GM21447 (cell line): ENCODE measurements around the gene PURA.
"Not testable (repeated sequence)": the region's sequence is repeated elsewhere in the genome, so short reads cannot be mapped to it uniquely, and the experiment has no call there.

ENCODE experiments used
- ATAC-seq: cut with Tn5 transposase; IDR thresholded peaks from one replicate; pipeline ENCODE4 v1.9.1; 2021; ENCODE audit not compliant: unreplicated experiment

PURA gene

GRCh38 chr5:140134277-140134935 is 20.5 kb downstream of the PURA start:
- ATAC-seq, result no peak

DNA sequence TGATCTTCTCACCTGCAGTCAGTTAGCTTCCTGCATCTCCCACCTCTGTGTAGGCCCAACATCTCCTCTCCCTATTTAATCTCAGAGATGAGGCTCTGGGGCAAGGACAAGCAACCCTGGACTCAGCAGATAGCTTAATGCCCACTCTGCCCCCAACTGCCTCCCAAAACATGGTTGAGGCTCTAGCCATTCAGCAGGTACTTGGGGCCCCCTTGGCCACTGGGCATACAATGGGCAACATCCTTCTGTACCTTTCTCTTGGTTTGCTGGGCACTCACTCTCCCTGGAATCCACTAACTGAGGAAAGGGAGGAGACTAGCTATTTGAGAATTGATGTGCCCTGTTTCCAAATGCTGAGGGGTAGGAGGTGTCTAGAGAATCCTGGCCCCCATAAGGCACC is 21.2 kb downstream of the PURA start:
- ATAC-seq, result no peak

GRCh38 chr5:140136624-140137023 is 22.7 kb downstream of the PURA start:
- ATAC-seq, result no peak

GRCh38 chr5:140140435-140140834 is 26.5 kb downstream of the PURA start:
- ATAC-seq, result no peak

DNA sequence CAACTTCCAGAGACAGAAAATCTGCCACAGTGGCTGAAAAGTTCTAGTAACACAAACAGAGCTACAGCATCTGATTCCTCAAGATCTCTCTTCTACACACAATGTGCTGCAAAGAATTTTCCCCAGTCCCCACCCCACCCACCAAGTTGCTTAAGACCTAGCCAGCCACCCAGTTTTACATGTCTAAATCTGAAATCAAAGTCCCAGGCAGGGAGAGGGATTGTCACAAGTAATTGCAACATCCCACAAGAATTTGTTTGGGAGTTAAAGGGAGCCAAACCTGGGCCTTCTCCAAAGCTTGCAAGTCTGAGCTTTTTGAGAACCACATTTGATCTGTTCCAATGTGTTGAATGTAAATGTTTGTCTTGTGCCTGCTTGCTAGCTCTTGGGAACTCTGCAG is 27.3 kb downstream of the PURA start:
- ATAC-seq, result no peak

- ATAC-seq, result no peak
These were observed 28.3 kb downstream of the PURA start for GRCh38 chr5:140142246-140142645.

- no peak for ATAC-seq
These were observed 28.9 kb downstream of the PURA start for GRCh38 chr5:140142856-140143255.

- ATAC-seq, result peak; percentile 15
These were observed 29.8 kb downstream of the PURA start for GRCh38 chr5:140143521-140144258.

- ATAC-seq, result no peak
These were observed 31.3 kb downstream of the PURA start for GRCh38 chr5:140145256-140145655.

DNA sequence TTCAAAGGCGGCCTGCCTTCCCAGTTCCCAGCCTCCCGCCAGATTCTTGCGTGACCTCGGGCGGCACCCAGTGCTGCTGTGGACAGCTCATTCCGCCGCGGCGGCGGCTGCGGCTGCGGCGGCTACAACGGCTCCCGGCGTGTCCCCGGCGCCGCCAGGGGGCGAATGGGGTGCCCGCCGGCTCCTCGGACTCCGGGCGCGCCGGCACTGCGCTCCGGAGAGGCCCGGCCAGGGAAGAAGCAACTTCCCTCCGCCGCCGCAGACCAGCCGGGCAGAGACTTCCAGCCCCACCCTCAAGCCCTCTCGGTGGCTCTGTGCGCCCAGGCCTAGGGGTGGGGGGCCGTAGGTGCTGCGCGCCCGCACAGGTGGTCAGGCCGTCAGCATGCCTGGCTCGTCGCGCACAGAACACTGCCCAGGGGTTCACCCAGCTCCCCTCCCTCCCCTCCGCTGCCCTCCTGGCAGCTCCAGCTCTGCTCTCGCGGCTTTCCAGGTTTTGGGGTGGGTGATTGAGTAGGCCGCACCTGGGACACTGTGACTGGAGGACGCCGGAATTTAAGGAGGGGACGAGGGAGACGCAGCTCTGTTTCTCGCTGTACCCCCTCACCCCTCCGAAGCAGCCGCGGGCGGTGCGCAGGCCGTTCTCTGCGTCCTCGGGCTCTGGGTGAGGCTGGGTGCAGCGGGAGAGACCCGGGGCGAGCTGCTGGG is 32.1 kb downstream of the PURA start:
- ATAC-seq, result peak; percentile 60

DNA sequence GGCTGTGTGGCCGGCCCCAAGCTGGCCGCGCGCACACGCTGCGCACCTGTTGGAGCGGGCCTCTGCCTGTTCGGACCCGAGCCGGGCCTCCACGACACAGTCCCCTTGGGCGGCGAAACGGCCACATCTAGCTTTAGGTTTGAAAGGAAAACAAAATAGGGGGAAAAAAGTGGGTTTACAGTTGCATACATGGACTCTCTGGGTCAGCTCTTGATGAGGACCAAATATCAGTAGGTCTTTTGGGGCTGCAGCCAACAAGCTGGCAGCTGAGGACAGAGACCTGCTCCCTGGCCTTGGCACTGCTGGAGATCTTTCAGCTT is 32.6 kb downstream of the PURA start:
- no peak for ATAC-seq

GRCh38 chr5:140147460-140147859 is 33.6 kb downstream of the PURA start:
- no peak for ATAC-seq

- ATAC-seq, result no peak
These were observed 34.6 kb downstream of the PURA start for GRCh38 chr5:140148508-140148907.

- no peak for ATAC-seq
These were observed 36.3 kb downstream of the PURA start for GRCh38 chr5:140150201-140150600.

DNA sequence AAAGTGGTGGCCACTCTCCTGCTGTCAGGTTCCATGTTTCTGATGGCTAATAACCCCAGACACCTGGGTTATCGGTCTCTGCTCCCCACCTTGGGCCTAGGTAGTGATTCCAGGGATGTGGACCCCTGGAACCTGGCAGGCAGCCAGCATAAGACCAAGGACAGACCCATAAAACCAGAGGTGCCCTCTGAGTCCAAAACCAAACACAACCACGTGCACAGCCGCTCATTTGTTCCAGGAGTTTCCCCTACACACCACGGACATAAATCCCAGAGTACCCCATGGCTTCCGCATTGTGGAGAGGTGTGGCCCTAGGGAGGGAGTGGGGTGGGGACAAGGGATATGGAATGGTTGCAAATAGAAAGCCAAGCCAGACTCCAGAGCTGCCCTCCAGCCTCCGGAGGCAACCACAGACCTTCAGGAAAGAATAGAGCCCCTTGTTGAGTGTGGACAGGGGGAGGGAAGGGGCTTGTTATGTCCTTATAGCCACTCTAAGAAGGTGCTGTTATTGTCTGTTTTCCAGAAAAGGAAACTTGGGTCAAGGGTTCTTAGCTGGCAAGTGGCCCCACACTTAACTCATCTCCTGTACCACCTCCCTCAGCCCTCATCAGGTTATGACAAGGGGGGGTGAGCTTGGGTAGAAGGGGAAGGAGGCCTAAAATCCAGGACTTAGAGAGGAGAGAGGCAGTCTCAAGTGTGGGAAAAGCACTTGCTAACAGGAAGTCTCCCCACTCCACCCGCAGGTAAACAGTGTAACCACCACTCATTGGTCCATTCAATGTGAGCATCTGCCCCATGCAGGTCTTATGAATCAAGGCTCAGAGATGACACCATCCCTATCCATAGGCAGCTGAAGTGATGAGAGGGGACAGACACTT is 37.5 kb downstream of the PURA start:
- ATAC-seq, result no peak

DNA sequence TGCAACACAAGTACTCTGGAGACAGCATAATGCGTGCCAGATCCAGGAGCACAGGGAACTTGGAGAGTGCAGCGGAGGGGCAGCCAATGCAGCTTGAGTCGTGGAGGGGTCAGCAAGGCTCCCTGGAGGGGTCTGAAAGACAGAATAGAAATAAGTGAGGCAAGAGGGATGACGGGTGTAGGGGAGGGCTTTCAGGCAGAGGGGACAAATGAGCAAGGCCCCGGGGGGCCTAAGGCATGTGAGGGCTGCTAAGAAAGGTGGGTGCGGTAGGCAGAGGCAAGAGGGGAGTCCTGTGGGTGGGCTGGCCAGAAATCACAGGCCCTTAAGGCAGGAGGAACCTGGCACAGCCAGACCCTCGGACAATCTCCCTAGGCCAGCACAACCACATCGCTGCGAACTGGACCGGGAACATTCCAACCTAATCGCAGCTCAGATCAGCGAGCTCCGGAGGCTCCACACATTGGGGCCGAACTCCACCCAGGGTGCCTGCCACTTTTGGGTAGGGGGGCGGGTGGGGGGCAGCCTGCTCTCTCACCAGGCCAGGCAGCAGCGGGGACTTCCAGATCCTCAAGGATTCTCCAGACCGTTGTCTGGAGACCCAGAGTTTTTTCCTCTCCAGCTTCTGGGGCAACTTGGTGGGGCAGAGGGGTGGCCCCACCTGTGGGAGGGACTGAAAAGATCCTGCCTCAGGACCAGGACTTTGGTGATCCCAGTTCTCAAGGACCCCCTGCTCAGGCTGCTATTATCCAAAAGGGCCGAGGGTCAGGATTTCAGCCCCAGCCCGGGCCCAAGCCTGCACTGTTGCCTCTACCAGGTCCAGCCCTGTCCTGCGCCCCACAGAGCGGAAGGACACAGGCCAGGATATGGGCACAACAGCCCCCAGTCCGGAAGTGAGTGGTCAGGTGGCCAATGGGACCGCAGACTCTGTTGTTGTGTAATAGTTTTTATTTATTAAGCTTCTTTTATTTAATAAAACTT is 38.4 kb downstream of the PURA start:
- no peak for ATAC-seq

DNA sequence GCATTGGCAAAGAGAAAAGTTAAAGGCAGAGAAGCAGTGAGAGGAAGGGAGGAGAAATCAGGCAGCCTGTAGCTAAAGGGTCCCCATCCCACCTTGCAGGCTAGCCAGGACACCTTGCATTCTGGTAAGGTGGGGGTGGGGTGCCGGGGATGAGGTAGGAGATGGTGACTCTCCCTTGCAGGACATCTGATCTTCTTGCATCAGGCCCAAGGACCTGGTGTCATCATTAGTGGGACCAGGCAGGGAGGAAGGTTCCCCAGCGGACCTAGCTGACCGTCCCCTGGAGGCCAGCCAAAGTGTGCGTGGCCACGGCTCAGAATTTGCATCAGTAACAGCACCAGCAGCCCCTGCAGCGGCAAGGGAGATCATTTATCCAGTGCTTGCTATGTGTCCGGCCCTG is 39.3 kb downstream of the PURA start:
- no peak for ATAC-seq

- ATAC-seq, result no peak
These were observed 40.0 kb downstream of the PURA start for GRCh38 chr5:140153905-140154304.

DNA sequence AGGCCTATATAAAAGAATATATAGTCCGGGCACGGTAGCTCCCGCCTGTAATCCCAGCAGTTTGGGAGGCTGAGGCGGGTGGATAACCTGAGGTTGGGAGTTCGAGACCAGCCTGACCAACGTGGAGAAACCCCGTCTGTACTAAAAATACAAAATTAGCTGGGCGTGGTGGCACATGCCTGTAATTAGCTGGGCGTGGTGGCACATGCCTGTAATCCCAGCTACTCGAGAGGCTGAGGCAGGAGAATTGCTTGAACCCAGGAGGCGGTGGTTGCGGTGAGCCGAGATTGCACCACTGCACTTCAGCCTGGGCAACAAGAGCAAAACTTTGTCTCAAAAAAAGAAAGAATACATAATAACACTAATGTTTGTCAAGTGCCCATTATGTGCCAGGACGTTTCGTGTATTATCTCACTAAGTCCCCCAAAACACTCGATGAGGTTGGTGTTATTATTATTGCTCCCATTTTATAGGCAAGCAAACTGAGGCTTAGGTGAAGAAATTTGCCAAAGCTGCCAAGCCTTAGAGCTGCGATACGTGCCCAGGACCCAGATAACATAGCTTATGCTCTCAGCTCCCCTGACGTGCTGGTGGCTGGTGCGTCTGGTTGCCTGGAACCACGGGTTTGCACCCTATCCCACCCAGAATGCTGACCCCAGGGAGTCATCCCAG is 40.9 kb downstream of the PURA start:
- not testable (repeated sequence) for ATAC-seq
